B cell (primary cell): ENCODE results near the gene TMOD4. TPM values are rescaled to one million over a fixed set of nuclear protein-coding genes. Genes with fewer than 3 reads are reported as not detected.

Experiments
- ATAC-seq: fragments of 200-7000 bp; cut with Tn5 transposase; one replicate; pipeline ENCODE4 v1.10.0; 2021; ENCODE audit warnings: low read depth, mild to moderate bottlenecking, moderate number of reproducible peaks, moderate library complexity
- CTCF ChIA-PET: fragments of 350-600 bp; sonication (Branson Sonifier 250); formaldehyde crosslinking; loops from one replicate; lab custom pipeline; 2021; ENCODE audit warnings: antibody characterized with exemption, inconsistent platforms; lab: Charles Lee
- POLR2A ChIA-PET: fragments of 350-600 bp; sonication (Branson Sonifier 250); formaldehyde crosslinking; loops from one replicate; lab custom pipeline; 2021; ENCODE audit warnings: antibody characterized with exemption; lab: Charles Lee
- DNase-seq: peaks from one replicate; pipeline ENCODE4 v3.0.0; 2013
- H2AFZ ChIP-seq: 2 replicates; pipeline ENCODE4 v1.6.1; 2012; ENCODE audit warnings: mild to moderate bottlenecking, low read depth, low read length; ENCODE audit not compliant: insufficient read depth, poor library complexity, severe bottlenecking
- H3K27ac ChIP-seq, 2 donors: 1 replicate in 1 of 2; 2 replicates in 1 of 2; pipeline ENCODE4 v1.5.1; 2012 to 2013; ENCODE audit warnings: low read length in 2 of 2, mild to moderate bottlenecking in 2 of 2, moderate library complexity in 1 of 2
- H3K27me3 ChIP-seq, 4 experiments: fragments of 200-600 bp in 1 of 4; sonication (generic) in 1 of 4; replicated peaks in 1 of 4; 1 replicate in 2 of 4; 2 replicates in 2 of 4; pipeline versions ENCODE4 v1.6.1 to v1.7.0; 2013 to 2016; ENCODE audit warnings: low read length in 3 of 4, mild to moderate bottlenecking in 2 of 4, mixed read lengths in 1 of 4, moderate library complexity in 1 of 4; ENCODE audit not compliant: insufficient read depth in 4 of 4, control insufficient read depth in 3 of 4; ENCODE audit errors: control extremely low read depth in 1 of 4
- H3K36me3 ChIP-seq, 2 experiments: replicated peaks in 1 of 2; 1 replicate in 1 of 2; 2 replicates in 1 of 2; pipeline versions ENCODE4 v1.6.1 to v1.7.1; 2013; ENCODE audit warnings: low read length in 1 of 2; ENCODE audit not compliant: insufficient read depth in 2 of 2, control insufficient read depth in 1 of 2; ENCODE audit errors: control extremely low read depth in 1 of 2, extremely low read depth in 1 of 2
- H3K4me1 ChIP-seq, 2 donors: fragments of 200-600 bp in 1 of 2; sonication (generic) in 1 of 2; 1 replicate in 1 of 2; 2 replicates in 1 of 2; pipeline versions ENCODE4 v1.5.1 to v1.6.1; 2013 to 2017; ENCODE audit warnings: low read length in 2 of 2; ENCODE audit not compliant: control insufficient read depth in 2 of 2, insufficient read depth in 2 of 2
- H3K4me2 ChIP-seq: replicated peaks from 2 replicates; pipeline ENCODE3; 2012; ENCODE audit warnings: mild to moderate bottlenecking, low read depth, low read length; ENCODE audit not compliant: poor library complexity, severe bottlenecking
- H3K4me3 ChIP-seq, 5 experiments: fragments of 200-600 bp in 1 of 5; sonication (generic) in 1 of 5; 1 replicate in 3 of 5; 2 replicates in 2 of 5; pipeline versions ENCODE4 v1.5.1 to v1.7.0; 2011 to 2016; ENCODE audit warnings: low read length in 4 of 5, mild to moderate bottlenecking in 4 of 5, low read depth in 2 of 5, control low read depth in 1 of 5, moderate library complexity in 1 of 5; ENCODE audit not compliant: insufficient read depth in 1 of 5; ENCODE audit errors: control extremely low read depth in 1 of 5, extremely low read depth in 1 of 5
- H3K79me2 ChIP-seq: fragments of 200-600 bp; sonication (generic); one replicate; pipeline ENCODE4 v1.6.0; 2016; ENCODE audit warnings: low read length; ENCODE audit not compliant: control insufficient read depth, insufficient read depth
- H3K9ac ChIP-seq: fragments of 200-600 bp; sonication (generic); 2 replicates; pipeline ENCODE4 v1.6.1; 2017; ENCODE audit warnings: mild to moderate bottlenecking, low read length, moderate library complexity
- H3K9me3 ChIP-seq, 3 donors: one replicate each; pipeline versions ENCODE4 v1.6.1 to v1.7.1; 2013; ENCODE audit warnings: low read length in 2 of 3; ENCODE audit not compliant: control insufficient read depth in 2 of 3, insufficient read depth in 1 of 3; ENCODE audit errors: control extremely low read depth in 1 of 3
- H4K20me1 ChIP-seq: 2 replicates; pipeline ENCODE4 v1.6.0; 2012; ENCODE audit warnings: mild to moderate bottlenecking, low read length; ENCODE audit not compliant: insufficient read depth, control insufficient read depth, poor library complexity, severe bottlenecking
- H3K27ac Mint-ChIP-seq: one replicate; pipeline ENCODE4 v1.8.0; 2021; ENCODE audit warnings: mixed read lengths
- H3K27me3 Mint-ChIP-seq: one replicate; pipeline ENCODE4 v1.8.0; 2021; ENCODE audit warnings: mixed read lengths
- H3K4me1 Mint-ChIP-seq: one replicate; pipeline ENCODE4 v1.8.0; 2021; ENCODE audit warnings: mixed read lengths
- H3K4me3 Mint-ChIP-seq: one replicate; pipeline ENCODE4 v1.8.0; 2021; ENCODE audit warnings: mixed read lengths
- H3K9me3 Mint-ChIP-seq: one replicate; pipeline ENCODE4 v1.8.0; 2022; ENCODE audit warnings: mixed read lengths; ENCODE audit not compliant: insufficient read depth
- EZH2 ChIP-seq: IDR thresholded peaks from 2 replicates; pipeline ENCODE4 v1.6.1; 2012; ENCODE audit warnings: borderline replicate concordance, low read depth, mild to moderate bottlenecking, moderate library complexity, low read length; ENCODE audit not compliant: insufficient read depth, poor library complexity, severe bottlenecking
- WGBS: methylation state at CpG from one replicate; pipeline ENCODE4 v1.1.5; 2013; ENCODE audit warnings: missing lambda C conversion rate; ENCODE audit not compliant: insufficient coverage; 5-methylcytosine and 5-hydroxymethylcytosine counted together
- intact Hi-C: fragments of 100-400 bp; cut with micrococcal nuclease; formaldehyde crosslinking; loops from one replicate; pipeline ENCODE4 v1.10.0; 2022
- polyA plus RNA-seq: library from polyadenylated mRNA; depleted of rRNA; stranded (reverse); fragments of >200 nt; gene quantifications from 2 replicates; pipeline ENCODE4 v1.2.3, GENCODE V29; 2012
- total RNA-seq, 2 donors: library from RNA; stranded (reverse); fragments of 120-200 nt in 1 of 2; gene quantifications; 1 replicate in 1 of 2; 2 replicates in 1 of 2; pipeline versions ENCODE4 v1.2.3 to v1.2.4, GENCODE V29; 2013 to 2022
- TF ChIP-seq, protein P1 (sequence below): fragments of 200-600 bp; IDR thresholded peaks from one replicate; pipeline ENCODE4 v1.8.0; 2022; ENCODE audit warnings: antibody characterized with exemption, mild to moderate bottlenecking

The TMOD4 gene
- total and polyA plus RNA-seq, 2 donors (not counting 1 experiment from before 2014, with no cell fraction given): 1.7 to 3.5 TPM

DNA sequence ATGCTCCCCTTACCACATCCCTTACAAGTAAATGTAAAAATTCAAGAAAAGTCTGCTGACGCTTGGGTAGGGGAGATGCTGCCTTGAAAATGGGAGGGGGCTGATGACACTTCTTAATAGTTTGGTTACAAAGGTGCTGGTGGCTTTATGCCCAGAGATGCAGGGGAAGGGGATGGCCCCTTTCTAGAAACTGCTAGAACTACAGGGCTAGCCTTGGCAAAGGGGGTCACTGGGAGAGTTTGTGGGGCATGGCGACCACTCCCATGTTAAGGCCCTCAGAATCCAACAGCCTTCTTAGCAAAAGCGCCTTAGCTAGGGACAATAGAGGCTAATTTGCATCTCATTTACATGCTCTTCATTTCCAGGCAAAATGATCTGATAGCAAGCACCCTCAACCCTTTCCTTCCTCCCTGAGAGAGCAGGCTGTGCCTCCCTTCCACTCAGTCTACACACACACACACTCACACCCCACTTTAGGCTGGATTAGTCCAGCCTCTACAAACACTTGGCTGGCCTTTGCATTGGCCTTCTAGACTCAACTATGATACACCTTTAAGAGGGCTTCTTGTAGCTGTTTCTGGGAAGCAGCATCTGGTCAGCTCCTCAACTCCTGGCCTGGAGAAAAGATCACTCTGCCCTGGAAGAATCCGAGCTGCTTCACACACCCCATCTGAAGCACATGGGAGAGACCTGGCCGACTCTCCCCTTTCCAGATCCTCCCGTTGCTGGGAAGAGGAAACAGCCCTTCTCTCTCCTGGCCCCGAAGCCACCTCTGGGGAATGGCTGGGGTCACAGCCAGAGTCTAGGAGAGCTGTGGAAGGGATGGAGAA lies 31.1 kb downstream of the TMOD4 start:
- H3K4me1 ChIP-seq: peaks cover 15 to 19% of the 10 kb centered on the region in 2 donors
- CTCF ChIA-PET: interaction anchor here (1.0 to 2.4 kb wide), 3 partner anchors 9 to 45 kb away, joined by 3 to 9 read pairs (median 4); no protein-coding TSS in a partner anchor
- TF ChIP-seq, protein P1, sequence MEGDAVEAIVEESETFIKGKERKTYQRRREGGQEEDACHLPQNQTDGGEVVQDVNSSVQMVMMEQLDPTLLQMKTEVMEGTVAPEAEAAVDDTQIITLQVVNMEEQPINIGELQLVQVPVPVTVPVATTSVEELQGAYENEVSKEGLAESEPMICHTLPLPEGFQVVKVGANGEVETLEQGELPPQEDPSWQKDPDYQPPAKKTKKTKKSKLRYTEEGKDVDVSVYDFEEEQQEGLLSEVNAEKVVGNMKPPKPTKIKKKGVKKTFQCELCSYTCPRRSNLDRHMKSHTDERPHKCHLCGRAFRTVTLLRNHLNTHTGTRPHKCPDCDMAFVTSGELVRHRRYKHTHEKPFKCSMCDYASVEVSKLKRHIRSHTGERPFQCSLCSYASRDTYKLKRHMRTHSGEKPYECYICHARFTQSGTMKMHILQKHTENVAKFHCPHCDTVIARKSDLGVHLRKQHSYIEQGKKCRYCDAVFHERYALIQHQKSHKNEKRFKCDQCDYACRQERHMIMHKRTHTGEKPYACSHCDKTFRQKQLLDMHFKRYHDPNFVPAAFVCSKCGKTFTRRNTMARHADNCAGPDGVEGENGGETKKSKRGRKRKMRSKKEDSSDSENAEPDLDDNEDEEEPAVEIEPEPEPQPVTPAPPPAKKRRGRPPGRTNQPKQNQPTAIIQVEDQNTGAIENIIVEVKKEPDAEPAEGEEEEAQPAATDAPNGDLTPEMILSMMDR: no peak
- no peak for TF ChIP-seq EZH2
- no peak overlapping the region for H3K27ac ChIP-seq
- peaks cover 0 to 20% (median 8%) of the 10 kb centered on the region in 4 experiments for H3K27me3 ChIP-seq
- H3K9me3 ChIP-seq: peaks cover 0 to 8% (median 0%) of the 10 kb centered on the region in 3 donors
- POLR2A ChIA-PET: no interaction called here
- H3K36me3 ChIP-seq: no peaks in the 10 kb centered on the region
- H4K20me1 ChIP-seq: no peaks in the 10 kb centered on the region
- H2AFZ ChIP-seq: no peak overlapping the region
- DNase-seq: no peak
- H3K27ac Mint-ChIP-seq: no peak overlapping the region
- peak overlapping the region; percentile 55 for H3K4me3 Mint-ChIP-seq
- no peaks in the 10 kb centered on the region for H3K79me2 ChIP-seq
- no peak overlapping the region for H3K4me3 ChIP-seq
- WGBS: 83% methylated on average over 3 of the region's 7 CpGs
- no peaks in the 10 kb centered on the region for H3K9me3 Mint-ChIP-seq
- no peak for ATAC-seq
- H3K4me1 Mint-ChIP-seq: peaks cover 23% of the 10 kb centered on the region
- intact Hi-C loops: no loop called here
- no peak overlapping the region for H3K4me2 ChIP-seq
- H3K9ac ChIP-seq: no peak overlapping the region
- H3K27me3 Mint-ChIP-seq: peaks cover 9% of the 10 kb centered on the region

DNA sequence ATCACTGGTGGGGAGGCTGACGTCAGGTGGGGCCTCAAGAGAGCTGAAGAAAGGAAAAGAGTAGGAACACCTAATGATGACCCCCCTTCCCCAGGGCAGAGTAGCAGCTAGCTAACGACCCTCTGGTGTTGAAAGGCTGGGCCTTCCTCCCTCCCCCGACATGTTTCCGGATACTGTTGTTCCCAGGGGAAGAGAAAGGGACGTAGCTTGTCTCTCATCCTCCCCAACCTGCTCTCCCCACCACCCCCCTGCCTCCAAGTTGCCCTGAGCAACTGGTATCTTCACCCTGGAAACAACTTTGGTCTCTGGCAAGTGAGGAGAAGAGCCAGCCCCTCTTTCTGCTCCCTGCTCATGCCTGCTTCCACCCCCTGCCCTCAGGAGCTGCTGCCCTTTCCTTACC lies 31.8 kb downstream of the TMOD4 start:
- POLR2A ChIA-PET: no interaction called here
- H3K4me2 ChIP-seq: no peak overlapping the region
- no peak overlapping the region for H3K4me3 ChIP-seq
- H3K27ac ChIP-seq: no peak overlapping the region
- CTCF ChIA-PET: interaction anchor here (0.7 to 2.4 kb wide), 4 partner anchors 9 to 45 kb away, joined by 3 to 9 read pairs (median 3); no protein-coding TSS in a partner anchor
- Mint-ChIP-seq H3K4me3 (no peak overlapping the region), H3K4me1 (peaks cover 23% of the 10 kb centered on the region), H3K27ac (no peak overlapping the region), H3K27me3 (peaks cover 9% of the 10 kb centered on the region), H3K9me3 (no peaks in the 10 kb centered on the region)
- DNase-seq (no peak), ATAC-seq (no peak)
- H3K4me1 ChIP-seq: peaks cover 15 to 19% of the 10 kb centered on the region in 2 donors
- peaks cover 0 to 20% (median 8%) of the 10 kb centered on the region in 4 experiments for H3K27me3 ChIP-seq
- 44% methylated on average over 2 of the region's 5 CpGs for WGBS
- intact Hi-C loops: no loop called here
- H4K20me1 ChIP-seq: no peaks in the 10 kb centered on the region
- H3K79me2 ChIP-seq: no peaks in the 10 kb centered on the region
- H3K9me3 ChIP-seq: peaks cover 0 to 8% (median 0%) of the 10 kb centered on the region in 3 donors
- H3K36me3 ChIP-seq: no peaks in the 10 kb centered on the region
- H2AFZ ChIP-seq: no peak overlapping the region
- H3K9ac ChIP-seq: no peak overlapping the region
- TF ChIP-seq, protein P1: no peak
- no peak for TF ChIP-seq EZH2
